ENCODE results near the gene TXNRD2. TPM values are rescaled to one million over a fixed set of nuclear protein-coding genes. Genes with fewer than 3 reads are reported as not detected.

The TXNRD2 gene
- total RNA-seq, 6 experiments from 2014 or later = 35.9 to 47.8 (median 44.3) TPM

GRCh38 chr22:19904174-19904856 is 37.3 kb downstream of the TXNRD2 start:
- H3K36me3 ChIP-seq = peaks cover 0 to 7% (median under 1%) of the 10 kb centered on the region in 4 donors
- no peaks in the 10 kb centered on the region for H3K27me3 ChIP-seq
- no peak overlapping the region for H3K4me3 ChIP-seq
- no peak overlapping the region for H3K27ac ChIP-seq
- no peak for DNase-seq
- intact Hi-C loops (cut with DNase I) = no loop called here
- ATAC-seq = no peak
- TF ChIP-seq, protein P1, sequence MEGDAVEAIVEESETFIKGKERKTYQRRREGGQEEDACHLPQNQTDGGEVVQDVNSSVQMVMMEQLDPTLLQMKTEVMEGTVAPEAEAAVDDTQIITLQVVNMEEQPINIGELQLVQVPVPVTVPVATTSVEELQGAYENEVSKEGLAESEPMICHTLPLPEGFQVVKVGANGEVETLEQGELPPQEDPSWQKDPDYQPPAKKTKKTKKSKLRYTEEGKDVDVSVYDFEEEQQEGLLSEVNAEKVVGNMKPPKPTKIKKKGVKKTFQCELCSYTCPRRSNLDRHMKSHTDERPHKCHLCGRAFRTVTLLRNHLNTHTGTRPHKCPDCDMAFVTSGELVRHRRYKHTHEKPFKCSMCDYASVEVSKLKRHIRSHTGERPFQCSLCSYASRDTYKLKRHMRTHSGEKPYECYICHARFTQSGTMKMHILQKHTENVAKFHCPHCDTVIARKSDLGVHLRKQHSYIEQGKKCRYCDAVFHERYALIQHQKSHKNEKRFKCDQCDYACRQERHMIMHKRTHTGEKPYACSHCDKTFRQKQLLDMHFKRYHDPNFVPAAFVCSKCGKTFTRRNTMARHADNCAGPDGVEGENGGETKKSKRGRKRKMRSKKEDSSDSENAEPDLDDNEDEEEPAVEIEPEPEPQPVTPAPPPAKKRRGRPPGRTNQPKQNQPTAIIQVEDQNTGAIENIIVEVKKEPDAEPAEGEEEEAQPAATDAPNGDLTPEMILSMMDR (IDR thresholded peaks at IDR 0.05) = no peak
- TF ChIP-seq POLR2A (IDR thresholded peaks at IDR 0.05) = no peak
- H3K4me1 ChIP-seq = no peaks in the 10 kb centered on the region
- no peaks in the 10 kb centered on the region for H3K9me3 ChIP-seq
- 72% methylated on average over 2 of the region's 16 CpGs for WGBS (ENCODE audit: insufficient coverage, low coverage, low lambda C conversion rate, missing lambda C conversion rate)

DNA sequence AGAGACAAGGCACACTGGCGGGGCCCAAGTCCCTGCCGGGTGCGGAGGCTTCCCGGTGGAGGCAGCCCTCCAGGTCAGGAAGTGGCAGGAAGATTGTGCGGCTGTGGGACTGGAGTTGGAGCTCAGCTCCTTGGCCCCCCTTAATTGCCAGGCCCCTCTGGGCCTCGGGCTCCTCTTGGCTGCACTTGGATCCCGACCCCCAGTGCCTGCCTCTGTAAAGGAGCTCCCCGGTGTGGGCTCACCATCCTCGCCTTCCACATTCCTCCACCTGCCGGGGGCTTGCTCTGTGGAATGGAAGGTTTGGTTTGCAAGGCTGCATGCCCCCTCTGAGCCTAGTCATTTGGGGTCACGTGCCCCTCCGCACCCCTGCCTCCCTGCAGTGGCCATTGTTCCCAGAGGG is 38.1 kb downstream of the TXNRD2 start:
- Histone ChIP-seq H3K4me1 (no peaks in the 10 kb centered on the region), H3K27me3 (no peaks in the 10 kb centered on the region), H3K9me3 (no peaks in the 10 kb centered on the region), H3K36me3 (peaks cover 0 to 7% (median 2%) of the 10 kb centered on the region in 4 donors), H3K27ac (no peak overlapping the region), H3K4me3 (no peak overlapping the region)
- DNase-seq (no peak), ATAC-seq (no peak)
- WGBS (ENCODE audit: insufficient coverage, low coverage, low lambda C conversion rate, missing lambda C conversion rate) = 80% methylated on average over 1 of the region's 12 CpGs
- intact Hi-C loops (cut with DNase I) = no loop called here
- TF ChIP-seq, protein P1 (IDR thresholded peaks at IDR 0.05) = no peak
- no peak for TF ChIP-seq POLR2A (IDR thresholded peaks at IDR 0.05)

- H3K27ac ChIP-seq = no peak overlapping the region
- intact Hi-C loops (cut with DNase I) = no loop called here
- 96% methylated on average over 5 of the region's 9 CpGs for WGBS (ENCODE audit: insufficient coverage, low coverage, low lambda C conversion rate, missing lambda C conversion rate)
- H3K36me3 ChIP-seq = peaks cover 0 to 7% (median 2%) of the 10 kb centered on the region in 4 donors
- no peaks in the 10 kb centered on the region for H3K27me3 ChIP-seq
- no peak overlapping the region for H3K4me3 ChIP-seq
- H3K4me1 ChIP-seq = no peaks in the 10 kb centered on the region
- no peak for DNase-seq
- TF ChIP-seq, protein P1 (IDR thresholded peaks at IDR 0.05) = no peak
- TF ChIP-seq POLR2A (IDR thresholded peaks at IDR 0.05) = no peak
- no peak for ATAC-seq
- no peaks in the 10 kb centered on the region for H3K9me3 ChIP-seq
Measured at GRCh38 chr22:19903031-19903430, 38.6 kb downstream of the TXNRD2 start.

DNA sequence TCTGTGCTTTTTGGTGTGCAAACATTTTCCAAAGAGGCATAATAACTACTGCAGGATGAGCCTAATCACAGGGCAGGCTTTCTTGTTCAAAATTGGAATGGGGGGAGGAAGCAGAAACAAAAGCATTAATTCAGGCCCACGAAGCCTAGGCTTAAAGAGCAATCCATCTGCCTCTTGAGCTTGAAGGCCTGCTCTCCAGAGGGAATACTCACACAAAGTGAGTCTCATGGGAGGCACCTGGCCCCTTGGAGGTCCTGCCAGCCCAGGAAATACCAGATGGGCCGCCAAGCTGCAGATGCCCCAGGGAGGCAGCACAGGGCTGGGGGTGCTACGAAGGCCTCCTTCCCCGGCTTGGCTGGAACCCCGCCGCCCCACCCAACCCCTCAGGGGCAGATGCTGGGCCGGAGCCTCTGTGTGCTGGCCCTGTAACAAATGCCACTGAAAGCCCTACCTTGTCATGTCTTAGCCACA is 39.3 kb downstream of the TXNRD2 start:
- no peak for TF ChIP-seq POLR2A (IDR thresholded peaks at IDR 0.05)
- TF ChIP-seq, protein P1 (IDR thresholded peaks at IDR 0.05) = no peak
- no peak overlapping the region for H3K4me3 ChIP-seq
- H3K4me1 ChIP-seq = no peaks in the 10 kb centered on the region
- H3K36me3 ChIP-seq = peaks cover 0 to 11% (median 4%) of the 10 kb centered on the region in 4 donors
- intact Hi-C loops (cut with DNase I) = no loop called here
- ATAC-seq (no peak), DNase-seq (no peak)
- H3K9me3 ChIP-seq = no peaks in the 10 kb centered on the region
- no peaks in the 10 kb centered on the region for H3K27me3 ChIP-seq
- no peak overlapping the region for H3K27ac ChIP-seq
- WGBS (ENCODE audit: insufficient coverage, low coverage, low lambda C conversion rate, missing lambda C conversion rate) = 65% methylated on average over 2 of the region's 7 CpGs

Data from right lobe of liver (tissue), 6 donors.